ENCODE measurements around the gene ARMH4. TPM values are rescaled to one million over a fixed set of nuclear protein-coding genes. Genes with fewer than 3 reads are reported as not detected.
"Not testable (repeated sequence)": the region's sequence is repeated elsewhere in the genome, so short reads cannot be mapped to it uniquely, and the experiment has no call there.

ARMH4 gene
- polyA plus RNA-seq, 5 donors: 8.5 to 17.7 (median 15.5) TPM

- DNase-seq: no peak
These were observed 2.8 kb downstream of the ARMH4 start for GRCh38 chr14:58149196-58149595.

DNA sequence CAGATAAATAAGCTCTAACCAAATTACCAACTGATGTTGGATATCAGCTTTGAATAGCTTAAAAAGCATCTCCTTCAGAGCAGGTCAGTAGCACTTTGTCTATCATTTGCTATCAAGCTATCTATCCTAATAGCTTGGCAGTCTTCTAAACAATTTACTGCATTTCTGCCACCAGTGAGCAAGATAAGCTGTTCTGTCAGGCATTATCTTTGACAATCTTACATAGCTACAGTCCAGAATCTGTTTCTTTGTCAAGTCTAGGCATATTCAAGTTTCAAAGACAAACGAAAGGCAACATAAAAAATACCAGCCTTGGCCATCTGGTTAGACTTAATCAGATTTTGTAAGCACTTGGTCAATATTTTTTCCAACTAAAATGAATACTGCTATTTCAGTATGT, 5.6 kb downstream of the ARMH4 start:
- no peak for DNase-seq

DNA sequence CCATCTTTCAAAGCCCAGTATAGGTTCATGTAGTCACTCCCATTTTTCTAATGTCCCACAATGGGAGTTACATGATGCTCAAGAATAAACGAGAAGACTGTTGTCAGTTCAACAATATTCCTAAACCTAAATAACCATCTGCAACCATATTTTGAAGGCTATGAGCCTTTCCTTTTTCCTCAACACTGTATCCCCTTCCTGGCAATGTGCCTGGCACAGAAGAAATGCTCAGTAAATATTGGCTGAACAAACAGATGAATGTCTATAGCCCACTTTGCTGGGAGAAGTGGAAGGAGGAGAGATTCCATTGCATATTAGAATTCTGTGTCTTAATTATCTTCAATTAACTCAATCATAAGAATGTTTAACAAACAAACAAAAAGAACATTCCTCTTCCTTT, 6.1 kb downstream of the ARMH4 start:
- DNase-seq: no peak

DNA sequence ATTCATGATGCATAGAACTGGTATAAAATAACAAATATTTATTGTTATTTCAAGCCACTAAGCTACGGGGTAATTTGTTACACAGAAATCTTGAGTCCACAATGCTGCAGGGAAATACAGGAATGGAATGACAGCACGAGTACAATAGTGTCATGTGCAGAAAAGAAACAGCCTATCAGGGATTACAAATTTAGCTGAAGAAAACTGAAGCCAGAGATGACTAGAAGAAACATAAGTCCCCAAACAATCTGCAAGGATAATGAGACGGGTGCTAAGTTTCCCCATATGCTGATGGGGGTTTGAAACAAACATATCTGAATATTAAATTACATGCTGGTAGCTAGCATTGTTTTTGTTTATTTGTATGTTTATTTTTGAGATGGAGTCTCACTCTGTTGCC, 8.9 kb downstream of the ARMH4 start:
- DNase-seq: no peak

- DNase-seq: no peak
These were observed 10.1 kb downstream of the ARMH4 start for GRCh38 chr14:58141893-58142292.

- no peak for DNase-seq
These were observed 13.1 kb downstream of the ARMH4 start for GRCh38 chr14:58138714-58139482.

DNA sequence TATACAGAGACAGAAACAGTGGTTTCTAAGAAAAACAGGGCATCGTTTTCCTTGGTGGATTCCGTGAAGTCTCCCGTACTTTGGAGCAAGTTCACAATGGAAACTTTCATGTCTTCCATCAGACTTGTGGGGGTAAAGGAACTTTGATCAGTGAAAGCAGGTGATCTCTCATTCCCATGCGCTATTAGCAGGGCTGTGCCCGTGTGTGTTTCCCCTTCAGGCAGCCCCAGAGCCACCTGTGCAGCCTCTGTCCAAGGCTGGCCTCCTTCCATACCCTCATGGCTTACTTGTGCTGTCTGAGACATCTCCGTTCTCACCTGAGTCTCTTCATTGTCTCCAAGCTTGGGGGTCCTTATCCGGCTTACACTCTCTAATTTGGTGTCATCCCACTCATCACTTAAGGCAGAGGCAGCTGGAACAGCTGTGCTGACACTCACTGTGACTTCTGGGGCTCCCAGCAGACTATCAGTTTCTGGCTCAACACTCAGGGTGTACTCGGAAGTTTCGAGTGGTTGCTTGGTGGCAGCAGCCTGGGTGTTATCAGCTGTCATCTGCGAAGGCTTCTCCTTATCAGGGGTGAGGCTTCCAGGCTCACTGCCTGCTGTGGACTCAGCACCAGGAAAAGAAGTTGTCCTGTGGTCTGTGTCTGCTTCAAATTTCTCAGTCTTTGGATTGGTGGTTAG, 13.8 kb downstream of the ARMH4 start:
- DNase-seq: no peak

- no peak for DNase-seq
These were observed 18.3 kb downstream of the ARMH4 start for GRCh38 chr14:58133739-58134138.

DNA sequence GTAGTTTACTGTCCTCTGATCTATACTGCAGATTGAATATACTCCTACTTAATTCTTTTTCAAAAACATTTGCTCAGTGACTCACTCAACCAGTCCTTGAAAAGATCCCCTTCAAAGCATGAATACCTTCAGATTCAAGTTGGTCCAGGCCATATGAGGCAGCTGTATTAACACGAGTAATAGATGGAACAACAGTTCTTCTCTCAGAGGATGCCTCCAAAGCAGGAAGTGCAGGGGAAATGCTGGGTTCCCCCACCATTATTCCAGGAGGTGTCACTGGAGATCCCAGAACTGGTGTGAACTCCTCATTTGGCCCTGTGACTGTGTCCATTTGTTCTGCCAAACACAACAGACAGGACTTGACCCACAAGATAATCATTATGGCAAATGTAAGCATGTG, 20.6 kb downstream of the ARMH4 start:
- DNase-seq: no peak

- no peak for DNase-seq
These were observed 21.8 kb downstream of the ARMH4 start for GRCh38 chr14:58130116-58130782.

- no peak for DNase-seq
These were observed 22.8 kb downstream of the ARMH4 start for GRCh38 chr14:58129208-58129607.

GRCh38 chr14:58128416-58128815, 23.6 kb downstream of the ARMH4 start:
- DNase-seq: no peak

GRCh38 chr14:58122546-58122945, 29.5 kb downstream of the ARMH4 start:
- DNase-seq: not testable (repeated sequence)

DNA sequence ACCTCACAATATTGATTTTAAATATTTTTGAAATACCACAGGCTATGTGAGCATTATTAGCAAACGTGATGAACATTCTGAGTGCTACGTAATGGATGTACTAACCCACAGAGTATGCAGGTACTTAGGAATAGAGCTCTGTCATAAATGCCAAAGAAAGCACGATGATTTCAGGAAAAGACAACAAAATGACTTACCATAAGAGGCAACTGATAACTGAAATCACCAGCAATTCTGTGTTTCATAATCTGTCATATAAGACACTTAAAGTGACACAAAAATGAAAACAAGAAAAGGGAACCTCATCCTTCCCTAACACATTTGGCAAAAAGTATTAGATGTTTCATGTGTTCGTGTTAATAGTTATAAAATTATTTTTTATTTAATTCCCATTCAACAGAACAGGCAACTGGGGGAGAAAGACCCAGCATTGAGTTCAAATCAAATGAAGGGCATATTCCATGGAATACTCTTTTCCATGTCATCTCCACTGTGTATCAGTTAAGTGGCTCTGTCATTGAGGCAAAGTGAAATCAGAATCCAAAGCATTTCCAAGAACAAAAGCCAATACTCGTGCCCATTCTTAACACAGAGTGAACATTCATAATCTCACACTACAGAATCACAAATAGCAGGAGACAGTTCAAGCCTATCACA, 30.4 kb downstream of the ARMH4 start:
- DNase-seq: no peak

DNA sequence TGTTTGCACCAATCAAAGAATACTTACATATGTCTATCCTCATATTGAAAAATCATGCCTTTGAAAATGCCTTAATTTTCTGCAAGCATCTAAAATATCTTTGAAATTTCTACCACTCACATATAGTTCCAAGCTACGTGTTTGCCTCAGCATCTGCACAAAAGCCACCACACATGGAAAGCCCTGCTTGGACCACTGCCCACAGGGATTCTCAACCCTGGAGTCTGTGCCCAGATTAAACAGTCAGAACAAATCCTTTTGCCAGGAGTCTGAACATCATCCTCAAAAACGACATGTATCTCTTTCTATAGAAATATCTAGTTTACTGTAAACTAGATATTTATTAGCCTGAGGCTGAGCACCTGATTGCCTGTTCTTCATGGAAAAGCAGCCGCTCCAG, 32.6 kb downstream of the ARMH4 start:
- no peak for DNase-seq

DNA sequence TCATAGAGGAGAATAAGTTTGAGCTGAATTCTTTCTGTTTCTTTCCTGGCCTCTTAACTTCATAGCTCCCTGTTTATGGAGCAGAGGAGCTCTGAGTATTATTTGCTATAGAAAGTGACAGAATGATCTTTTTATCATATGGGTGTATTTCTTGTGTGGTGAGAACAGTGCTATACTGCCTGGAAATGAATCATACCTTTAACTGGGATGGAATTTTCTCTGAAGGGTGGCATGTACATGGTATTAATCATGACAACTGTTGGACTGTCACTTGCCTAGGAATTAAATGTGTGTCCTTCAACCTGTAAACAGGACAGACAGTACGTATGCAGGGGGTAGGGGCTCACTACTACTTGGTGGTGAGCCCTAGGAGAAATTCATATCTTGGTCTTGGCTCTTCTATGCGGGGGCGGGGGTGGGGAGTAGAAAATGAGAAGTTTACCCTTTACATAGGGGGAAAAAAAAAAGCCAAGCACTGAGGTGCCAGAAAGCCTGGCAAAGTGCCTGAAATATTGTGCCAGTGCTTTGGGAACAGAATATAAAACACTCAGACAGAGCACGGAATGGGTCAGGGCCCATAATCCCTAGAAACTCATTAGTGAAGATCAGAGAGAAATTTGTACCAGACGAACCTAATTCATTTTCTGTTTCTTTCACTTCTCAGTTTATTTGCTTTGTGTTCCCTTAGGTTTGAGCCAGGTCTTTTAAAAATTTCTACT, 33.8 kb downstream of the ARMH4 start:
- no peak for DNase-seq

- DNase-seq: no peak
These were observed 42.3 kb downstream of the ARMH4 start for GRCh38 chr14:58109744-58110143.

GRCh38 chr14:58108717-58109116, 43.3 kb downstream of the ARMH4 start:
- no peak for DNase-seq

DNA sequence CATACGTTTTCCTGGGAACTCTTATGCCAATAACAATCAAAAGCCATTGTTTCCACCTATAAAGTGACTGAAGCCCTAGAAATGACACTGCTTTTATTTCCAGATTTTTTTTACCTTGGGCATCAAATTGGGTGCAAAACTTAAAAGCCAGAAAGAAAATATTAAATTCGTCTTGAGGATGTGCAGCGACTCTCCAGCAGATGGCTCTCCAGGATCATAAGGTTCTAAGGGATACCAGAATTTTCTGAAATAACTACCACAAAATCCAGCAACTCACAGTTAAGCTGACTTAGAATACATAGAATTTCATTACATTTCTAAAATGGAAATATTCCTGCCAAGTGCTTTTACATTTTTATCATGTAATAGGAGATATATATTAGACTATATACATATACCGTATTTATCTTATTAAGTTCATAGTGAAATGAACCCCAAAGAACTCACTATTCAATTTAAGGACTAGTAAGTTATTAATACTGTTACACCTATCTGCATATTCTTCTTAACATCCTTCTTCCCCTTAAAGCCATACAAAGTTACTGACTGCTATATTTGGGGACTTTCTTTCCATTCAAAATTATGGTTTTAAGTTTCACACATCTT, 44.0 kb downstream of the ARMH4 start:
- DNase-seq: peak; percentile 42 to 56

DNA sequence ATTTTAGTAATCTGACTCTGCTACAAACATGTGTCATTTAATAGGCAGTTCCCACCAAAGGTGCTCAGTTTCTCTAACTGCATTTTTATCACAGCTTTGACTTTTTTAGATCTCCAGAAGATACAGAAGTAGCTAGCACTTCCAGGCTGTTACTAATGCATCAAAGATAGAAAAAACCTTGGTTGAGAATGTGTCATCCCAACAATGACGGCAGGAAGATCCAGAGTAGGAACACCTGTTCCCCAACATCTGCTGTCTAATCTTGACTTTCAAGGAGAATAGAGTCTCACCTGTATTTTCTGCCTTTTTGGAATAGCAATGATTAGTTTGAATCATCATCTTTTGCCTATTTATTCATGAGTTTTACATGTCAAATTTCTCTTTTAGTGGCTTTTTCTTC, 45.0 kb downstream of the ARMH4 start:
- no peak for DNase-seq

DNA sequence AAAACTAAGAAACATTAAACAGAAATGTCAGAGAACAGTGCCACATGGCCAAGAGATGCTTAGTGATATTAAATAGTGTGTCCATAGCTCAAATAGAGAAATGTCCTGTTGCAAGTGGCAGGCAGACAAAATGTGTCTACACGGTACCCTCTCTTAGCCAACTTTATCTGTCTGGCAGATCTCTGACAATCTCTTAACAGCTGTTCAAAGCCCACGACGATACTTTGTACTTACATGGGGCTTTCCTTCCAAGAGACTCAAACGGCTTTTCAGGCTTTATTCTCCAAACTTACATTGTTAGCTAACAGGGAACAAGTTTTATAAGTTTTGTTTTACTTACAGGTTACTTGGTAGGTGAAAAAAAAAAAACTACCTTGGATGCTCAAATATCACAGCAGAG, 45.6 kb downstream of the ARMH4 start:
- DNase-seq: no peak

Data from right lung (tissue), 5 donors.